HS-5 (cell line): ENCODE data around the gene GOLGA8B.
"Not testable (repeated sequence)": the region's sequence is repeated elsewhere in the genome, so short reads cannot be mapped to it uniquely, and the experiment has no call there.

Experiments used
- DNase-seq: peaks from one replicate; pipeline ENCODE4 v3.0.0-alpha.2; 2012; ENCODE audit warnings: low read depth

Gene GOLGA8B

DNA sequence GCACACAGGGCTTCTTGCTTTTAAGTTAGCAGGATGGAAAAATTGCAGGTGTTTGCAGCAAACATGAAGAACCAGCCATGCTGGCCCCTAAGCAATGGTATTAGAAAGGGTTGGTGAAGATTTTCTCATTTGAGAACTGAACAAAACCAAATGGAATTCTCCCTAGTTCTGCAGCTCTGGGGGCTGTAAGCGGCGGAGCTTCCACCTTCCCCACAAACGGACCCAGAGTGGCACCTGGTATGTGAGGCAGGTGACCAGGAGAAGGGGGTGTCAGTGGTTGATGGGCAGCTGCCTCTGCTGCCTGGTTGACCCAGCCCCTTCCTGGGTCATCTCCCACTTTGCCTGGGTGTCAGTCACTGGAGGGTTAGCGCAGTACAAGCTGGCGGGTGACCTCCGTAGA is 22.6 kb downstream of the GOLGA8B start:
- not testable (repeated sequence) for DNase-seq

GRCh38 chr15:34559764-34560163 is 23.7 kb downstream of the GOLGA8B start:
- DNase-seq, result not testable (repeated sequence)

DNA sequence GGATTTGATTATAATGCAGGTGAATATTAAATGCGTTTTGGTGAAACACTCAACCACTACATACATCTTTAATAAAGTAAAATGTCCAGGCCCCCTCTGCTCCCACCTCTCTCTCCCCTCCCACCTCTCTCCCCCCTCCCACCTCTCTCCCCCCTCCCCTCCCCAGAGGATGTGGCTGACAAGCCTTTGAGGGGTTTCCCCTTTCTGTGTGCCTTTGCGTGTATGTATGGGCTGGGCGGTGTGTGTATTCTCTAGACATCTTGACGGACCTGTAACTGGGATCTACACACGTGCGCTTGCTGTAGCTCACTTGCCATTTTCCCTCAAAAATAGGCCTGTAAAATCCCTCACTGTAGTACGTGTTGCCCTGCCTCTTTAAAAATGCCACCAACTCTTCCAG is 28.3 kb downstream of the GOLGA8B start:
- DNase-seq, result not testable (repeated sequence)

DNA sequence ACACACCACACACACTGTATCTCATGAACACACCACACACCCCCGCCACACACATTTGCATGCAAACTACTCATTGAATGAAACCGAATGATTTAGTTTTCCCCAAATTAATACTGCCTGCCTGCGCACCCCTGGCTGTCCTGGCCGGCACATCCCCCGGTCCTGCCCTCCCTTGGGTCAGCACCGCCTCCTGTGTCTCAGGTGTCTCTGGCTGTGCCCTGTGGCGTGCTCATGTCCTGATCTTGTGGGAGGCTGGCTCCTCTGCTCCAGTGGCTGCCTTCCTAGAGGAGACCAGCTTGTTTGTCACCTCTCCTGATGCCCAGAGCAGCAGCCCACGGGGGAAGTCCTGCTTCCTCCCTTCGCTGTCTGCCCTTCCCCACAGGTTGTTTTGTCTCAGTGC is 28.7 kb downstream of the GOLGA8B start:
- not testable (repeated sequence) for DNase-seq

- not testable (repeated sequence) for DNase-seq
These were observed 29.3 kb downstream of the GOLGA8B start for GRCh38 chr15:34554126-34554525.

DNA sequence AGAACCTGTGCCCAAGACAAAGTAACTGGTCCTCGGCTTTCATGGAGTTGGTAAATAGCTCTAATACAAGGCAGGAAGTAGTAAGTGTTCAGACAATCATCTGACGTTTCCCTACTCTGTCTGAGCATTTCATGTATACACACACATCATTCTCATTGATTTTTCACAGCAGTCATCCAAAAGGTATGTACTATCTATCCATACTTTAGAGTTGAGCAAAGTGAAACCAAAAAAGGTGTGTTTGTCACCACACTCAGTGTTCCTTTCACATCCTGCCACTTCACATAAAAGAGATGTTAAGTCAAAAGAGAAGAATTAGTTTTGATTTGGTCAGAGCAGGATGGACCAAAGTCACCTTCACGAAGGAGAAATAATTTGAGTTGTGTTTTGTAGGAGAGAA is 33.3 kb downstream of the GOLGA8B start:
- DNase-seq, result not testable (repeated sequence)

- DNase-seq, result not testable (repeated sequence)
These were observed 34.1 kb downstream of the GOLGA8B start for GRCh38 chr15:34549381-34549809.

DNA sequence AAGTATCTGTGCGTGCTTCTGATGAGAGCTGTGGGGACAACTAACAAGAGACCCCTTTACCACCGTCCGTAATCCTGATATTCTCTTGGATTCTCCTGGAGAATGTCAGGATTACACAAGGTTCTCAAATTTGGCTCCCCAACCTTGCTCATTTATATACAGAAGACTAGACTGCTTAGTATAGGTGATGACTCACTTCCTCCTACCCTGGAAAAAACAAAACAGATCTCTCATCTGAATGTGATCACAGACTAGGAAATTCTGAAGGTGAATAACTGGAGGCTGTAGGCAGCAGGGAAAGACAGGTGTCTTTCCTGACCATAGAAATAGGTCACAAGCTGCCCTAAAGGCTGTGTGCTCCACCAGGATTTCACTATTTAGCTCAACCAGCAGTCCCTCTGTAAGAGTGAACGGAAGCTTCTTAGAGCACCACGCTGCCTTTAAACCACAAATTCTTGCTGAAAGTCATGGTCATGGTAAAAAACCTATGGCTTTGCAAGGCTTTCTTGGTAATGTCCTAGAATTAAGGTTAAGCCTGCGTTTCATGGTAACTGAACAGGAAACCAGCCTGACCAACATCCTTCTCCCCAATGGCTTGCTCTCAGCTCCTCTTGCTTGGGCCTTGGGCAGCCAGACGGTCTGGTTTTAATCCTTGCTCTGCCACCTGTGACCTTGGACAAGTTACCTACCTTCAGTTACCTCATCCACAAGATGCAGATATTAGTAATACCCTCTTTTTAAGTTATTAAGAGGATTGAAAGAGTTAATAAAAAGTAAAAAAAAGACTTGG is 39.4 kb downstream of the GOLGA8B start:
- DNase-seq, result not testable (repeated sequence)

DNA sequence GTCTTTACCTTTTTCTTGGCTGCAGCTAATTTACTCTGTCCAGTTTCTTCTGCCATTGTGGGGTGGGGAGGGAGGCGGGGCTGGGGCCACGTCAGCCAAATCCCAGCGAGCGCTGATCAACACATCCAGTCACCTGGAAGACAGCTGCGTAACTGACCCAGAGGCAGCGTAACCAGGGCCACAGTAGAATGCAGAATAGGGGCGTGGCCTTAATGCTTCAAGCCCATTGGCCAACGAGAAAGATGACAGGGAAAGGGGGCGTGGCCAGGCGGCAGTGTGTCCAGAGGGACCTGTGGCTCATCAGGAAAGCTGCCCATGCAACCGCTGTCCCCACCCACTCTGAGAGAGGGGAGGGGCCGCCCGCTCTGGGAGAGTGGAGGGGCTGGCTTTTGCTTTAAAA is 47.6 kb downstream of the GOLGA8B start:
- DNase-seq, result not testable (repeated sequence)
